ENCODE results near the gene SYMPK. TPM values are rescaled to one million over a fixed set of nuclear protein-coding genes. Genes with fewer than 3 reads are reported as not detected.

SYMPK gene
- total and polyA plus RNA-seq, 2 experiments from 2014 or later = 66.6 to 78.7 TPM

DNA sequence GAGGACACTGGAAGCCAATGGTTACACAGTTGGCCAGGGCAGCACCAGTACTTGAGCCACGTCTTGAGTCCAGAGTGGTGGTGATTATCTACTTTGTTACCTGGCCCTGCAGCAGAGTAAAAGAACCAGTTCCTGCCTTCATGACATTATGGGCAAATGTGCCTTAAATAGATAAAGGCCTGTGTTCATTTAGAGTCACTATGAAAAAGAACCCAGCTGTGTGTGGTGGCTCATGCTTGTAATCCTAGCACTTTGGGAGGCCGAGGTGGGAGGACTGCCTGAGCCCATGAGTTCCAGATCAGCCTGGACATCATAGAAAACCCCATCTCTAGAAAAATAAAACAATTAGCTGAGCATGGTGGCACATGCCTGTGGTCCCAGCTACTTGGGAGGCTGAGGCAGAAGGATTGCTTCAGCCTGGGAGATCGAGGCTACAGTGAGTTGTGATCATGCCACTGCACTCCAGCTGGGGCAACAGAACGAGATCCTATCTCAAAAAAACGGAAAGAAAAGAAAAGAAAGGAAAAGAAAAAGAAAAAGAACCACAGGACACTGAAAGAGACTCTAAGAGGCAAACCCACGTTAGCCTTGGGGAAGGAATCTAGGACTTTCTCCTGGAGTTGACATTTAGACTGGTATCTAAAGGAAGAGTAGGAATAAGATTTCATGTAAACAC lies 26.4 kb upstream of the SYMPK start:
- Histone ChIP-seq H3K27ac (no peak overlapping the region), H3K9me3 (ENCODE audit: low read depth) (no peaks in the 10 kb centered on the region), H3K27me3 (no peaks in the 10 kb centered on the region), H3K4me3 (no peak overlapping the region), H3K36me3 (peaks cover under 1% of the 10 kb centered on the region), H3K4me1 (ENCODE audit: low read depth) (no peaks in the 10 kb centered on the region)
- no peak for TF ChIP-seq CTCF (IDR thresholded peaks at IDR 0.05; ENCODE audit: low read depth, low read length)
- no peak for DNase-seq (ENCODE audit: low read depth in 1 of 2, low spot score in 1 of 2)

DNA sequence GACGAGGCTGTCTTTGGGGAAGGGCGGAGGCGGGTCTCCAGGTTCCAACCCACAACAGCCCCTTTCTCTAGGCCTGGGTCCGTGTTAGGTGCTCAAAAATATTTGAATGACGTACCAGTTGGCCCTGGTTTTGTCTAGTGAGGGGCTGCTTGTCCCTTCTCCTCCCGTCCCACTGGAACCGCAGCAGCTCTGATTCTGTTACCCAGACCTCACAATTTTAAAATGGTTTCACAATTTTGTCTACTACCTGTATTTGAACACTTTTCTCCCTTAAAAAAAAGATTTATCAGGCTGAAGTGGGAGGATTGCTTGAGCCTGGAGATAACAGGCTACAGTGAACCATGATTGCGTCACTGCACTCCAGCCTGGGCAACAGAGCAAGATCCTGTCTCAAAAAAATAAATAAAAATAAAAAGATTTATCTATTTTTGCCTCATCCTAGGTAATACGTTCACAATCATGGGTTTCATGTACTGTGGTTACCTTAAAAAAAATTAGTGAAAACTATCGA lies 24.3 kb upstream of the SYMPK start:
- no peak for TF ChIP-seq CTCF (IDR thresholded peaks at IDR 0.05; ENCODE audit: low read depth, low read length)
- H3K9me3 ChIP-seq (ENCODE audit: low read depth) = no peaks in the 10 kb centered on the region
- H3K4me1 ChIP-seq (ENCODE audit: low read depth) = peaks cover 5% of the 10 kb centered on the region
- no peak for DNase-seq (ENCODE audit: low read depth in 1 of 2, low spot score in 1 of 2)
- no peaks in the 10 kb centered on the region for H3K27me3 ChIP-seq
- H3K4me3 ChIP-seq = peak overlapping the region; percentile 58
- H3K36me3 ChIP-seq = peaks cover 3% of the 10 kb centered on the region
- H3K27ac ChIP-seq = peak overlapping the region; percentile 98

- Histone ChIP-seq H3K27ac (peak overlapping the region; percentile 98), H3K4me1 (ENCODE audit: low read depth) (peaks cover 9% of the 10 kb centered on the region), H3K4me3 (peak overlapping the region; percentile 58), H3K9me3 (ENCODE audit: low read depth) (no peaks in the 10 kb centered on the region), H3K27me3 (no peaks in the 10 kb centered on the region), H3K36me3 (peaks cover 3% of the 10 kb centered on the region)
- peak; percentile 95 to 96 for DNase-seq (ENCODE audit: low read depth in 1 of 2, low spot score in 1 of 2)
- no peak for TF ChIP-seq CTCF (IDR thresholded peaks at IDR 0.05; ENCODE audit: low read depth, low read length)
Measured at GRCh38 chr19:45886427-45887199, 23.7 kb upstream of the SYMPK start.

DNA sequence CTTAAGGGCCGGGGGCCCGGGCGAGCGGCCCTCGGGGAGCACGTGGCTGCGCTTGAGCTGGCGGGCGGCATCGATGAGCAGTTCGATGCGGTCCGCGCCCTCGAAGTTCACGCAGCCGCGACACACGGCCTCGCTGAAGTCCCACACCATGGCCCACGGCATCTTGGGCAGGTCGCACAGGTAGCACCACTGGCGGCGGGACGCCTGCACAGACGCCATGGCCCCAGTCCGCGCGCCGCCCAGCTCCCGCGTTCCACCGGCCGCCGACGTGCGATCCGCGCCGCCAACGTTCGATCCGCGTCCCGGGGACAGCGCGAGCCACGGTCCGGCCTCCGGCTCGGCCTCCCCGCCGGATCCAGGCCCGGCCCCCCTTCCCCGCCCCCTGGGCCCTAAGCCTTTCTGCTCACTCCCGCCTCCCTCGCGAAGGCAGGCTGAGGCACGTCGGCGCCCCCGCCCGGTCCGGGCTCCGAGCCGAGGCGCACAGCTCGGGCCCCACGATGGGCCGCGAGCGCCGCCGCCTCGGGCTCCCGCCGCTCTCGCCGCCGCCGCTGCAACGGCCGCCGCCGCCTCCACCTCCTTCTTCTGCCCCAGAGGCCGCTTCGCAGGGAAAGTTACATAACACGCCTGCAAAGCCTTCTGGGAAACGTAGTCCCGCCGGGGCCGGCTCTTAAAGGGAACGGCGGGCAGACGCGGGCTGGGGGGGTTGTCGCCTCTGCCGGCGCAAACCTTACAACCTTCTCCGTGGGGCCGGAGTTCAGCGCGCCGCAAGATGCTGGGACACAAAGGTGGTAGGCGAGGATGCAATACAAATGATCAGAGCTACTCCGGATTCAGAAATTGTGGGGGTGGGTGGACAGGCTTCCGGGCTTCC lies 22.8 kb upstream of the SYMPK start, which contains the start of gene IRF2BP1:
Gene IRF2BP1, minus strand, starts transcription at position 586 of the 871 bp plus-strand sequence. Its CDS starts 367 bp downstream, at position 219.
- no peaks in the 10 kb centered on the region for H3K9me3 ChIP-seq (ENCODE audit: low read depth)
- H3K27ac ChIP-seq = peak within 1 kb of the TSS; percentile 98
- peaks cover 9% of the 10 kb centered on the region for H3K4me1 ChIP-seq (ENCODE audit: low read depth)
- peak within 1 kb of the TSS; percentile 58 for H3K4me3 ChIP-seq
- H3K27me3 ChIP-seq = no peaks in the 10 kb centered on the region
- peaks cover 3% of the 10 kb centered on the region for H3K36me3 ChIP-seq
- peak; percentile 95 to 96 for DNase-seq (ENCODE audit: low read depth in 1 of 2, low spot score in 1 of 2)
- TF ChIP-seq CTCF (IDR thresholded peaks at IDR 0.05; ENCODE audit: low read depth, low read length) = no peak

Data from cardiac muscle cell (in vitro differentiated cells and primary cell).